HEK293 (cell line): Measurements from ENCODE around the gene MYLK.

Source experiments
- CTCF ChIA-PET: fragments of 350-600 bp; formaldehyde crosslinking; extraction: SDS; loops from one replicate; lab custom pipeline; 2021; ENCODE audit warnings: antibody characterized with exemption; lab: Yijun Ruan, JAX
- POLR2A ChIA-PET: fragments of 300-600 bp; formaldehyde crosslinking; extraction: SDS; loops from one replicate; lab custom pipeline; 2020; ENCODE audit warnings: antibody characterized with exemption, inconsistent platforms; lab: Yijun Ruan, JAX
- H3K27ac ChIP-seq: fragments of 200-500 bp; sonication (Bioruptor generic); 2 replicates; pipeline ENCODE4 v1.5.1; 2014; ENCODE audit warnings: low read depth, low read length, control low read depth, inconsistent platforms; ENCODE audit errors: extremely low read depth
- H3K36me3 ChIP-seq, 2 experiments: fragments of 200-500 bp in 1 of 2; sonication (Bioruptor generic) in 1 of 2; 1 replicate in 1 of 2; 2 replicates in 1 of 2; pipeline ENCODE4 v1.5.1; 2014 to 2017; ENCODE audit warnings: inconsistent platforms in 2 of 2, low read length in 2 of 2; ENCODE audit not compliant: control insufficient read depth in 2 of 2, insufficient read depth in 1 of 2
- H3K4me1 ChIP-seq: fragments of 200-500 bp; sonication (Bioruptor generic); 2 replicates; pipeline ENCODE4 v1.5.1; 2014; ENCODE audit warnings: mild to moderate bottlenecking, low read length, inconsistent platforms; ENCODE audit not compliant: control insufficient read depth, insufficient read depth
- H3K4me3 ChIP-seq: 2 replicates; pipeline ENCODE4 v1.5.1; 2011; ENCODE audit warnings: low read depth, mild to moderate bottlenecking, control low read depth, low read length, moderate library complexity
- H3K9me3 ChIP-seq: fragments of 200-500 bp; sonication (Bioruptor generic); 2 replicates; pipeline ENCODE4 v1.5.1; 2014; ENCODE audit warnings: low read depth, low read length, inconsistent platforms; ENCODE audit not compliant: control insufficient read depth, insufficient read depth
- HOXD13 ChIP-seq: sonication (generic); formaldehyde crosslinking; IDR thresholded peaks from 2 replicates; pipeline ENCODE4 v1.8.0; 2022; ENCODE audit warnings: missing genetic modification reagents, borderline replicate concordance
- KLF1 ChIP-seq: fragments of 450-650 bp; formaldehyde crosslinking; IDR thresholded peaks from 2 replicates; pipeline ENCODE4 v1.5.1; 2016; ENCODE audit warnings: missing biosample characterization, missing genetic modification characterization
- KLF10 ChIP-seq: fragments of 450-650 bp; IDR thresholded peaks from 2 replicates; pipeline ENCODE4 v1.5.1; 2018; ENCODE audit warnings: missing biosample characterization, mild to moderate bottlenecking, missing genetic modification characterization
- KLF7 ChIP-seq: fragments of 450-650 bp; formaldehyde crosslinking; IDR thresholded peaks from 2 replicates; pipeline ENCODE4 v1.5.1; 2016; ENCODE audit warnings: missing biosample characterization, missing genetic modification characterization, borderline replicate concordance
- RBAK ChIP-seq: fragments of 450-650 bp; formaldehyde crosslinking; IDR thresholded peaks from 2 replicates; pipeline ENCODE4 v1.5.1; 2016; ENCODE audit warnings: missing biosample characterization, missing genetic modification characterization
- SP2 ChIP-seq: fragments of 450-650 bp; formaldehyde crosslinking; IDR thresholded peaks from 2 replicates; pipeline ENCODE4 v1.5.1; 2016; ENCODE audit warnings: missing biosample characterization, missing genetic modification characterization
- SP3 ChIP-seq: fragments of 450-650 bp; formaldehyde crosslinking; IDR thresholded peaks from 2 replicates; pipeline ENCODE4 v1.5.1; 2016; ENCODE audit warnings: missing biosample characterization, missing genetic modification characterization
- YY1 ChIP-seq: fragments of 450-650 bp; formaldehyde crosslinking; IDR thresholded peaks from 2 replicates; pipeline ENCODE4 v1.5.1; 2018; ENCODE audit warnings: missing biosample characterization, missing genetic modification characterization
- ZBTB6 ChIP-seq: fragments of 450-650 bp; formaldehyde crosslinking; IDR thresholded peaks from 2 replicates; pipeline ENCODE4 v1.5.1; 2017; ENCODE audit warnings: missing biosample characterization, missing genetic modification characterization
- ZFP3 ChIP-seq: fragments of 450-650 bp; formaldehyde crosslinking; IDR thresholded peaks from 2 replicates; pipeline ENCODE4 v1.5.1; 2016; ENCODE audit warnings: low read depth, missing biosample characterization, missing genetic modification characterization
- ZNF121 ChIP-seq: fragments of 450-650 bp; formaldehyde crosslinking; IDR thresholded peaks from 2 replicates; pipeline ENCODE4 v1.5.1; 2016; ENCODE audit warnings: missing biosample characterization, missing genetic modification characterization
- ZNF138 ChIP-seq: fragments of 450-650 bp; formaldehyde crosslinking; IDR thresholded peaks from 2 replicates; pipeline ENCODE4 v1.5.1; 2016; ENCODE audit warnings: missing biosample characterization, missing genetic modification characterization, borderline replicate concordance
- ZNF175 ChIP-seq: fragments of 450-650 bp; formaldehyde crosslinking; IDR thresholded peaks from 2 replicates; pipeline ENCODE4 v1.5.1; 2016; ENCODE audit warnings: missing biosample characterization, missing genetic modification characterization
- ZNF324 ChIP-seq: fragments of 450-650 bp; formaldehyde crosslinking; IDR thresholded peaks from 2 replicates; pipeline ENCODE4 v1.5.1; 2016; ENCODE audit warnings: missing biosample characterization, missing genetic modification characterization
- ZNF354C ChIP-seq: fragments of 450-650 bp; formaldehyde crosslinking; IDR thresholded peaks from 2 replicates; pipeline ENCODE4 v1.5.1; 2016; ENCODE audit warnings: missing biosample characterization, missing genetic modification characterization, low read depth, borderline replicate concordance
- ZNF48 ChIP-seq: fragments of 450-650 bp; formaldehyde crosslinking; IDR thresholded peaks from 2 replicates; pipeline ENCODE4 v1.5.1; 2016; ENCODE audit warnings: missing biosample characterization, missing genetic modification characterization
- ZNF510 ChIP-seq: fragments of 450-650 bp; formaldehyde crosslinking; IDR thresholded peaks from 2 replicates; pipeline ENCODE4 v1.5.1; 2018; ENCODE audit warnings: mild to moderate bottlenecking, missing genetic modification characterization, missing biosample characterization; ENCODE audit not compliant: insufficient replicate concordance
- ZNF626 ChIP-seq: fragments of 450-650 bp; sonication (Bioruptor Pico); formaldehyde crosslinking; IDR thresholded peaks from 2 replicates; pipeline ENCODE4 v1.5.1; 2018; ENCODE audit warnings: missing biosample characterization, missing genetic modification characterization, inconsistent platforms
- ZNF629 ChIP-seq: fragments of 450-650 bp; formaldehyde crosslinking; IDR thresholded peaks from 2 replicates; pipeline ENCODE4 v1.5.1; 2017; ENCODE audit warnings: missing biosample characterization, missing genetic modification characterization
- ZNF747 ChIP-seq: fragments of 450-650 bp; formaldehyde crosslinking; IDR thresholded peaks from 2 replicates; pipeline ENCODE4 v1.5.1; 2016; ENCODE audit warnings: missing biosample characterization, missing genetic modification characterization
- ZNF776 ChIP-seq: fragments of 450-650 bp; formaldehyde crosslinking; IDR thresholded peaks from 2 replicates; pipeline ENCODE4 v1.5.0; 2017; ENCODE audit warnings: missing biosample characterization, missing genetic modification characterization, borderline replicate concordance
- ZNF785 ChIP-seq: fragments of 450-650 bp; formaldehyde crosslinking; IDR thresholded peaks from 2 replicates; pipeline ENCODE4 v1.5.1; 2016; ENCODE audit warnings: missing biosample characterization, missing genetic modification characterization
- ZNF791 ChIP-seq: fragments of 450-650 bp; formaldehyde crosslinking; IDR thresholded peaks from 2 replicates; pipeline ENCODE4 v1.5.1; 2016; ENCODE audit warnings: missing biosample characterization, missing genetic modification characterization
- ZSCAN23 ChIP-seq: fragments of 450-650 bp; formaldehyde crosslinking; IDR thresholded peaks from 2 replicates; pipeline ENCODE4 v1.5.1; 2016; ENCODE audit warnings: missing biosample characterization, missing genetic modification characterization
- ZSCAN30 ChIP-seq: fragments of 450-650 bp; IDR thresholded peaks from 2 replicates; pipeline ENCODE4 v1.5.1; 2018; ENCODE audit warnings: missing biosample characterization, mild to moderate bottlenecking, missing genetic modification characterization, moderate library complexity
- TF ChIP-seq, protein P1 (sequence below): fragments of 450-650 bp; formaldehyde crosslinking; conservative IDR thresholded peaks from 2 replicates; pipeline ENCODE4 v1.5.1; 2016; ENCODE audit warnings: low read depth, missing biosample characterization, missing genetic modification characterization

MYLK gene

DNA sequence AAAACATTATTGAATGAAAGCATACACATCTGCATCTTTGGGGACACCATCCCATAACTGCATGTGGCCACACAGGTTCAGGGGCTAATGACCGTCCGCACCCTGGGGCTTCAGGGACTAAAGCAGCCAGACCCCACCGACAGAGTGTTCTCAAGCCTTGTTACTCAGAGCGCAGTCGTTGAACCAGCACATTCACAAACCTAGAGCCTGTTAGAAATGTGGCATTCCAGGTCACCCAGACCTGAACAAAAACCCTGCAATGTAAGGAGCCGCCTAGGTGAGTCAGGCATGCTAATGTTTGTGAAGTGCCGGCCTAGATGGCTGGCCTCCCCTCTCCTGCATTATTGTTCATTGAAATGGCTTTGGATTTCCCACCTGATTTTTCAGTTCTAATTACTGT, 247.0 kb downstream of the MYLK start:
- Histone ChIP-seq H3K4me3 (no peak overlapping the region), H3K36me3 (peaks cover 0 to 7% of the 10 kb centered on the region in 2 experiments; a peak in 1 of 3 replicates), H3K27ac (no peak overlapping the region), H3K9me3 (no peaks in the 10 kb centered on the region), H3K4me1 (no peaks in the 10 kb centered on the region)
- ChIA-PET CTCF (no interaction called here), POLR2A (no interaction called here)
- TF ChIP-seq ZSCAN23 (tag by site-specific recombination) (no peak), HOXD13 (CRISPR knock-in tag) (no peak), ZNF138 (tag by site-specific recombination) (no peak), ZNF354C (tag by site-specific recombination) (no peak), YY1 (no peak), ZBTB6 (no peak), ZNF48 (tag by site-specific recombination) (no peak), KLF1 (no peak), ZNF175 (tag by site-specific recombination) (no peak), KLF10 (tag by site-specific recombination) (no peak), ZNF510 (tag by site-specific recombination) (no peak), ZFP3 (tag by site-specific recombination) (no peak), SP2 (tag by site-specific recombination) (no peak), ZNF626 (tag by site-specific recombination) (no peak), ZSCAN30 (tag by site-specific recombination) (no peak), ZNF747 (tag by site-specific recombination) (no peak), ZNF121 (tag by site-specific recombination) (no peak), KLF7 (tag by site-specific recombination) (no peak)

DNA sequence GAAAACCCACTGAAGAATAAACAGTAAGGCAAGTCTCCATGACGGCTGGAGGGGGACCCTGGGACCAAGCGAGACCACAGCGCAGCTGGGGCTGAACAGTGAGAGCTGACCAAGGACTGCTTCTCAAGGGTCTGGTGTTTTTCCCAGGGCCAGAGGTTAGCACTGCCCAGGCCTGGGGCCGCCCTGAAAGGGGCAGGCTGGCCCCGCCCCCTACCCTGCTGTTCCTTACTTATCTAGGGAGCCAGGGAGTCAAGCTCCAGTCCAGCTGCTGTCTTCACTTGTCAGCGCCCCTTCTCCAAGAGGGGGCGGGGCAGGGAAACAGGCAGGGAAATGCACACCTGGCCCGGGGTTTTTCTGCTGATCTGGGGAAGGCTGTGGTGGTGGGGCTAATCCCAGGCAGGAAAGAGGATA, 247.7 kb downstream of the MYLK start:
- no peaks in the 10 kb centered on the region for H3K4me1 ChIP-seq
- POLR2A ChIA-PET = no interaction called here
- H3K4me3 ChIP-seq = no peak overlapping the region
- no peak overlapping the region for H3K27ac ChIP-seq
- no peaks in the 10 kb centered on the region for H3K9me3 ChIP-seq
- H3K36me3 ChIP-seq = peaks cover 0 to 7% of the 10 kb centered on the region in 2 experiments; a peak in 1 of 3 replicates
- TF ChIP-seq SP3 (peak; percentile 21; the same call in 1 of the 2 replicates), ZNF324 (tag by site-specific recombination) (no peak)
- TF ChIP-seq, all 188 proteins: peak for 1
- CTCF ChIA-PET = no interaction called here

- Histone ChIP-seq H3K27ac (no peak overlapping the region), H3K4me3 (no peak overlapping the region), H3K4me1 (no peaks in the 10 kb centered on the region), H3K9me3 (no peaks in the 10 kb centered on the region), H3K36me3 (peaks cover 0 to 9% of the 10 kb centered on the region in 2 experiments; a peak in 1 of 3 replicates)
- CTCF ChIA-PET = no interaction called here
- no peak for TF ChIP-seq RBAK (tag by site-specific recombination)
- no peak for TF ChIP-seq ZNF791 (tag by site-specific recombination)
- TF ChIP-seq ZNF785 (tag by site-specific recombination) = no peak
- no peak for TF ChIP-seq ZNF776 (tag by site-specific recombination)
- TF ChIP-seq, protein P1, sequence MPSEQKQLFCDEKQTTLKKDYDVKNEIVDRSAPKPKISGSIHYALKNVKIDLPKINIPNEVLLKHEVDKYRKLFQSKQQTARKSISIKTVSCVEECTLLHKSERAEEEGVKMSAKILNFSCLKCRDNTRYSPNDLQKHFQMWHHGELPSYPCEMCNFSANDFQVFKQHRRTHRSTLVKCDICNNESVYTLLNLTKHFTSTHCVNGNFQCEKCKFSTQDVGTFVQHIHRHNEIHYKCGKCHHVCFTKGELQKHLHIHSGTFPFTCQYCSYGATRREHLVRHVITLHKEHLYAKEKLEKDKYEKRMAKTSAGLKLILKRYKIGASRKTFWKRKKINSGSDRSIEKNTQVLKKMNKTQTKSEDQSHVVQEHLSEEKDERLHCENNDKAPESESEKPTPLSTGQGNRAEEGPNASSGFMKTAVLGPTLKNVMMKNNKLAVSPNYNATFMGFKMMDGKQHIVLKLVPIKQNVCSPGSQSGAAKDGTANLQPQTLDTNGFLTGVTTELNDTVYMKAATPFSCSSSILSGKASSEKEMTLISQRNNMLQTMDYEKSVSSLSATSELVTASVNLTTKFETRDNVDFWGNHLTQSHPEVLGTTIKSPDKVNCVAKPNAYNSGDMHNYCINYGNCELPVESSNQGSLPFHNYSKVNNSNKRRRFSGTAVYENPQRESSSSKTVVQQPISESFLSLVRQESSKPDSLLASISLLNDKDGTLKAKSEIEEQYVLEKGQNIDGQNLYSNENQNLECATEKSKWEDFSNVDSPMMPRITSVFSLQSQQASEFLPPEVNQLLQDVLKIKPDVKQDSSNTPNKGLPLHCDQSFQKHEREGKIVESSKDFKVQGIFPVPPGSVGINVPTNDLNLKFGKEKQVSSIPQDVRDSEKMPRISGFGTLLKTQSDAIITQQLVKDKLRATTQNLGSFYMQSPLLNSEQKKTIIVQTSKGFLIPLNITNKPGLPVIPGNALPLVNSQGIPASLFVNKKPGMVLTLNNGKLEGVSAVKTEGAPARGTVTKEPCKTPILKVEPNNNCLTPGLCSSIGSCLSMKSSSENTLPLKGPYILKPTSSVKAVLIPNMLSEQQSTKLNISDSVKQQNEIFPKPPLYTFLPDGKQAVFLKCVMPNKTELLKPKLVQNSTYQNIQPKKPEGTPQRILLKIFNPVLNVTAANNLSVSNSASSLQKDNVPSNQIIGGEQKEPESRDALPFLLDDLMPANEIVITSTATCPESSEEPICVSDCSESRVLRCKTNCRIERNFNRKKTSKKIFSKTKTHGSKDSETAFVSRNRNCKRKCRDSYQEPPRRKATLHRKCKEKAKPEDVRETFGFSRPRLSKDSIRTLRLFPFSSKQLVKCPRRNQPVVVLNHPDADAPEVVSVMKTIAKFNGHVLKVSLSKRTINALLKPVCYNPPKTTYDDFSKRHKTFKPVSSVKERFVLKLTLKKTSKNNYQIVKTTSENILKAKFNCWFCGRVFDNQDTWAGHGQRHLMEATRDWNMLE = no peak
- no peak for TF ChIP-seq ZSCAN23 (tag by site-specific recombination)
- no peak for TF ChIP-seq ZNF629
- POLR2A ChIA-PET = no interaction called here
These were observed 248.4 kb downstream of the MYLK start for GRCh38 chr3:123635717-123636116.
